NCI-H446 treated with DMSO at 0.1 percent for 48 hours (cell line): ENCODE measurements around the gene GMDS.
"Not testable (repeated sequence)": the region's sequence is repeated elsewhere in the genome, so short reads cannot be mapped to it uniquely, and the experiment has no call there.

Experiments
- DNase-seq: peaks from one replicate; lab custom pipeline; 2025; lab: John Stamatoyannopoulos, UW

The GMDS gene

DNA sequence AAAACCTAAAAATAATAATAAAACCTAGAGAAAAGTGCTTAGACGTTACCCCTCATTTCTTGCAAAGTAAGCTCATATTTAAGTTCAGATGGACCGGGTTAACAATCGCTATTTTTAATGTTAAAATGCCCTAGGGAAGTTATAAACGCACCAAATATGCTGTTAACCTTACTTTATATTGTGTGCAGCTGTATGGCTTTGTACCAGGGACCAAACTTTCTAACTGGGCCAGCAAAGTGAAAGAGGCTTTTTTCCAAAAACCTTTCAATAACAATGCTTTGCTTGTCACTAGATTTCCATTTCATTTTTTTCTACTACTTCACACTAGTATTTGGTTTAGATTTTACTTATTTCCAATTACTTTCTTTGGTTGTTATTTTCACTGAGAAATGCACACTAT is 387.2 kb downstream of the GMDS start:
- no peak for DNase-seq

DNA sequence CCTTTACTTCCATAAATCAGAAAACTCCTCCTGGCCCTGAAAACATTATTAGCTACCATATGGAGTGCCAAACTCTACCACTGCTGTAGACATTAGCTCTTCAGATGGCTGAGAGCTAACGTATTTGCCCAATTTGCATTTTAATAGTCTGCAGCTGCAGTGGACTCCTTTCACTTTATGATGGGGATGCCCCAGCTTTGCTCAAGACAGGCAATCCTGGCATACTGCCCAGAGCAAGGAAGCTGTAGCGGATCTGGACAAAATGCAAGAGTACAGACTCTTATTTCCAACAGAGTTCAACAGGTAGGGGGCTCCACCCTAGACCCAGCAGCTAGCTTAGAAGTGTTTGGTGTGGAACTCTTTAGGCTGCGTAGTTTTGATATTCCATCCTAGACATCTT is 389.0 kb downstream of the GMDS start:
- no peak for DNase-seq

DNA sequence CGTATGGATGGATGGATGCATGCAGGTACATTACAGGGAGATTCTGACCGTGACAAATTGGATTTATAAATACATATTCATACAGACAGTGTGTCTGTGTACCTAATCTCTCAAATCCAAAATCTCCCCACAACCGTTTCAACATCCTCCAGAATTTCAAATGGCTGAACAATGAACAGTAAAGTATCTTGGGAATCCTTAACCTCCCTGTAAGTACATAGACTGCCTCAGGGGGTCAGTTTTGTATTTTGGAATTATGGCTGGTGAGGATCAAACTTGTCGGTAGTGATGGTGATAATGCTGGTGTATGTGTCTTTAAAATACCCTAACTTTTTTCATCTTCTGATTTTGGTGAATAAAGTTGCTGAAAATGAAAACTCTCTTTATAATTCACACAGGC is 389.5 kb downstream of the GMDS start:
- DNase-seq = no peak

DNA sequence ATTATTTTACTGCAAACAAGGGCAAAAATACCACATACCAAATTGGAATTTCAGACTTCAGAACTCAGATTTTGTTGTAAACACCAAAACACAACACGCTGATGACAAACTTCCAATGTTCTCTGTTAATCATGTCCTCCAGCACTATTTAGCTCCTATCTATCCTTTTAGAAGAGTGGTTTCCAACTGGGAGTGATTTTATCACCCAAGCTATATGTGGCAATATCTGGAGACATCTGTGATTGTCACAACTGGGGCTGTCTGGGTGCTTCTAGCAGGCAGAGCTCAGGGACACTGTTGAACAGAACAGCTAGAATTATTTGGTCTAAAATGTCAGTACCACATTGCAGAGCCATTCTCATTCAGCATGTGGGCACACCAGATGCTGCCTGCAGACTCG is 391.1 kb downstream of the GMDS start:
- DNase-seq = no peak

DNA sequence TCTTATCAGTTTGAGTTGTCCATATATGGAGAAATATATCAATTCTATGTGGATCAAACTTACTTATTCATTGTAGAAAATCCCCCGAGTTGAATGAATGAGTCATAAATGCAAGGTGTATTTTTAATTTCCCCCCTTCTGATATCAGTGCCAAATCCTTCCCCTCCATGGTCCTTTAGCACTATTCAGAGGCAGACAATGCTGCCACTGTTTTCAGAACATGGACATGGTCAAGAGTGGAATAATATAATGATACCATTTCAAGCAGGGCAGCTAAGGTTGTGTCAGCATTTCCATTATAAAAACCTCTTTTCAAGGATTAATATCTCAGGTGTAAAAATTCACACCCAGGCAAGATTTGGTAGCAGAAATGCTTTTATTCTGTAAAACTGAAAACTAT is 391.6 kb downstream of the GMDS start:
- DNase-seq = no peak

DNA sequence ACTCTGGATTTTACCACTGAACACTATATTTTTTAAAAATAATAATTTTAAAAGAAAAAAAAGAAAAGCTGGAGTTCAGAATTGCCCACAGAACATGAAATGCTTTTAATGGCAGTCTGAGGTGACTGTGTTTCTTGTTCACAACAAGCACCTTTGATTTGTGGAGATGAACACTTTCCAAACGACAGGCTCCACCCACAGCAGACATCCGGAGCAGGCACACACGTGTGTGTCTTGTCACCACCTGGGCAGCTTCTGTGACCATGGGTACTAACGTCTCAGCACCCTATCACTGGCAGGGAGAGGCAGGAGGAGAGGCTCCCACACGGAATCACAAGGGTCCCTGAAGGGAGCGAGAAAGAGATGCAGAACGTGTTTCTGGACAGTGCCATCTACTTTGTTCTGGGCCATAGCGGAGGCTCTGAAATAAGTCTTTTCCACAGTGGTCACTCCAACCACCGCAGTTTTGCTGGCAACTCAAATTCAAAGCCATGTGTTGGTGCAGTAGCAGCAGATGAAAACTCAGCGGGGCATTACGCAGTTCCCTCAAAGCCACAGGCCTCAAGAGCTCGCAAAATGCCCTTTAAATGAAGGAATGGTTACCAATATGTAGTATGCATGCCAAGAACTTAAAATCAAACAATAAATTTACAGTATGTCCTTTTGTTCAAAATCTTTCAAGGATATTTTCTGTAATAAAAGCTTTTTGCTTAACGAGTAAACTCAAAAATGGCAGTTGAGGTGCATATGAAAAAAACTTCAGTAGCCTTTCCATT is 393.5 kb downstream of the GMDS start:
- DNase-seq = no peak

DNA sequence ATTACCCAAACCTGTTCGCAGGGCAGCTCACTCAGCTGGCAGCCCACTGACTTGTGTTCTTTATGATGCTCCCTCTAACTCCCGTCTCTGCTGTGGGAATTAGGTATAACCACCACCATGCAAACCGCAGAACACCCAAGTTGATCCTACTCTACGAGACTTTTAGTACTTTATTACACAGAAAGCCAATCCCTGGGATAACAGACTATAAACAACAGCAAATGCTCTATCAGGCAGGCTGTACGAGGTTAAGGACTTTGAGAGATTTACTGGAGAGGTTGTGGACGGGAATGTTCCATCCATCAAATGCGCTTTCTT is 394.6 kb downstream of the GMDS start:
- no peak for DNase-seq

DNA sequence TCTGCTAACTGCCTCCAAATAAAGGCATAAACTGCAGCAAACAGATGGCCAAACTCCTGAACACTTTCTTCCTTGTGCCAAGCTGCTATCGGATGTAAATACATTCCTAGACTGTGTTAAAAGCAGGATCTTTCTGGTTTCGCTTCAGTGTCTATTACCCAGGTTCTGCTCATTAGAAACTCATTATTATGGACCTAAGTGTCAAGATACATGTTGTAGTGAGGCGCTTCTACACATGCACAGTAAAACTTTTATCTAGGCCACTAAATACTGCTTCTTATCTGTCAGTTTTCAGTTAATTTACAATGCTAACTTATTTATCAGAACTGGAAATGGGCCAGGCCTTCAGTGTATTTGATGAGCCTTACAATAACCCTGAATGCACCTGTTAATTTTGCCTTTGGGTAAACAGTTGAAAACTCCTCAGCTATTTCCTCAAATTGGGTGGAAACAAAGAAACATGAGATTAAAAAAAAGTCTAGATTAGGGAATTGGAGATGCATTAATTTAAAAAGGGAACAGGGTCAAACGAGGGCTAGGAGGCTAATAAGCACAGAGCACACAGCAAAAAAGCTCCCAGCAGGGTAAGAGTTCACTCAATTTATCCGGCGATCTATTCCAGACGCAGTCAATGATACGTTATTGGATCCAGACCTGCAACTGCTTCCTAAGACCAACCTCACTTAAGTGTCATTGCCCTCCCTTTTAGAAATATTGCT is 395.1 kb downstream of the GMDS start:
- peak; percentile 9 for DNase-seq

DNA sequence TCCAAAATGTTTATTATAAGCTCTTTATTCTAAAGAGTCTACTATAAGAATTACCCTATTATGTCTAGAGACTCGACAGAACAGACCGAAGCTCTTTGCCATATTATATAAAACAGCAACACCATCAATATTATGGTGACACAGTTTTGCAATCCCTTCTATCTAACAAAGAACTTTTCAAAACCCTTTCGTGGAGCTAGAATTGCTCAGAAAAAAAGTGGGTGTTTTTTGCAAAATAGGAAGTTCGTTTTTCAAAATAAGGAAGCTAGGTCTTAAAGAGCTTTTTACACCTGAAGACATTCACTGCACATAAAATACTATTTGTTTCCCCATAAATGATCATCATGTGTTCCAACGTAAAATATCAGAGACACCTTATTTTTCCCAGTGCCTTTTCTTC is 395.7 kb downstream of the GMDS start:
- no peak for DNase-seq

DNA sequence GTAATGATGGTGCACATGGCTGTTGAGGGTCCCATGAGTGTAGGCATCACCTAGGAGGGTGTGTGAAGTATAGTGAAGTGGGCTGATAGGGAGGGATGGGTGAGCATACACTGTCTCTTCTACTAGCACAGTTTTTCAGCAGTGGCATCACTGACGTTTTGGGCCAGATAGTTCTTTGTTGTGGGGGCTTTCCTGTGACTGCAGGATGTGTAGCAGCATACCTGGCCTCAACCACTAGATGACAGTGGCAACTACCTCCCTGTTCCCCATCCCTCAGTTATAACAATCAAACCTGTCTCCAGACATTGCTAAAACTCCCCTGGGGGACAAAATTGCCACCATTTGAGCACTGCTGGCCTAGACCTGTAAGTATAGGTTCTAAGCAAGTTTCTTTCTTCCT is 396.7 kb downstream of the GMDS start:
- DNase-seq = no peak

DNA sequence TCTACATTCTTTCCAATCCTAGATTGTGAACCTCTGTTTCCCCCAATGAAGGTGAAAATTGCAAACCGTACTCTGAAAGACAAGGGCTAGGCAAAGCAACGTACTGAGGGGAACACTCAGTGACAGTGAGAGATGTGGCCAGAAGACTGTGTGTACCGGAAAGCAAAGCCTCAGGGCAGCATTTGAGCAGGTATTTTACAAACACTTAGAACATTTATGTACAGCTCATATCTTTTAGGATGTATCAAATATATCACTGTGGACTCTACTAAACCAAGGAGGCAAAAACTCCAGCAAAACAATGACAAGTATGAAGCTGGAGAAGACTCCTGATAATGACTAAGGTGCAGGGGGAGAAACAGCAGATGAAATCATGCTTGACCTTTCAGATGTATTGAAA is 398.8 kb downstream of the GMDS start:
- no peak for DNase-seq

DNA sequence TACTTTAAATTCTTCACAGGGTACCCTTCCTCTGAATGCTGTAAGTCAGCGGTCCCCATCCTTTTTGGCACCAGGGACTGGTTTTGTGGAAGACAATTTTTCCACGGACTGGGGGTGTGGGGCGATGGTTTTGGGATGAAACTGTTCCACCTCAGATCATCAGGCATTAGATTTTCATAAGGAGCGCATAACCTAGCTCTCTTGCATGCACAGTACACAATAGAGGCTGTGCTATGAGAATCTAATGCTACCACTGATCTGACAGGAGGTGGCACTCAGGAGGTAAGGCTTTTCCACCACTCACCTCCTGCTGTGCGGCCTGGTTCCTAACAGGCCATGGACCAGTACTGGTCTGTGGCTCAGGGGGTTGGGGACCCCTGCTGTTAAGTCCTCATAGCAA is 399.9 kb downstream of the GMDS start:
- DNase-seq = not testable (repeated sequence)

DNA sequence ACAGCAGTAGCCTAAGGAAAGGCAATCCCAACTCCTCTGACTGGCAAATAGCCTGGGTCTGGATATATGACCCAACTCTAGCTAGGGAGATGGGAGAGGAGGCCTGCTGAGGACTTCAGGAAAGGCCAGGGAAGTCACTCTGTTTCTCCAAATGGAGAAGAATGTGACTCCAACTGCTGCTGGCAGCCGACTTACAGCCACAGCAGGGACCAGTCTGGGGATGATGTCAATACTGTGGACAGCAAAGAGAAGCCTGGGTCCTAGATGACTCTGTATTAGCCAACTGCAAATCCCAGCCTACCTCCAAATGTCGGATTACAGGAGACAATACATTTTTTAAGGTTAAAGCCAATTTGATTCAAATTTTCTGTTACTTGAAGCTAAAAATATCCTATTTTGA is 403.1 kb downstream of the GMDS start:
- DNase-seq = no peak

DNA sequence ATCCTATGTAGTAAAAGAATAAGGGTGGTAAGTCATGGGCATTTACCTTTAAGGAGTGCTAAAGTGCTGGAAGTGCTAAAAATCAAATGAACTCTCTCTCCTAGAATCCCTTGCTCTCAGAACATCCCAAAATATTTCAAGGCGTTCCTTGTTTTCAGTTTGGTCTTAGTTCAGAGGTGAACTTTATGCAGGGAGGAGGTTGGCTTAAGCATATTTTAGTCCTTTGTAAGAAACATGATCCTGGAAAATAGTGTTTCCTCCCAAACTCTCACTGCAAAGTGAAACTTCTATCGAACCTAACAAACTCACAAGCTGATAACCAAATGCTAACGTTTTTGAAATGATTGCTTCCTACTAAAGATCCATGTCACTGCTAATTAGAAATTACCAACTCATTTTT is 404.3 kb downstream of the GMDS start:
- DNase-seq = no peak

DNA sequence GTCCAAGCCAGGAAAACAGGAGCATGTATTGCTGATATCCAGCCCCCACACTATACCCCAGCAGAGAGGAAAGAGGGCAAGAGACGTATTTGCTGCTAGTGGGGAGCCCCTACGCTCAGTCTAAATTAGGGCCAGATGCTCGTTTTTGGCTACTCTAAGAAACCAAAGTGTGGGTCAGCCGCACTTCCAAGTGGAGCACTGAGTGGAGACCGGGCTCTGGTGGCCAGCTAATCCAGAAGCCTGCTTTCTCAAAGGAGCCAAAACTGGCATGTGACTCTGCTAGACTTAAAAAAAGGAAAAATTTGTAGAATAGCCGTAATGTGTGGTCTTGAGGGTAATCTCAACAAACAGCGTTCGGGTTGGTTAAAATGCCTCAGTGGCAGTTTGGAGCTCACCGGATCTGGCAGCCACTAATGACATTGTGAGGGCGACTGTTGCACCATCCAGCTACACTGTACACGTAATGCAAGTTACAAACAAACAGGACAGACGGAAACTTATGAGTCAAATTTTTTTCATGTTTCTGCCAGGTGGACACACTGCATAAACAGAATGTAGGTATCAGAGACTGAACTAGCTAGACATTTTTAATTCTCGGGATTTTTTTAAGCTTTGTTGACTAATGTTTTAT is 404.8 kb downstream of the GMDS start:
- DNase-seq = no peak

DNA sequence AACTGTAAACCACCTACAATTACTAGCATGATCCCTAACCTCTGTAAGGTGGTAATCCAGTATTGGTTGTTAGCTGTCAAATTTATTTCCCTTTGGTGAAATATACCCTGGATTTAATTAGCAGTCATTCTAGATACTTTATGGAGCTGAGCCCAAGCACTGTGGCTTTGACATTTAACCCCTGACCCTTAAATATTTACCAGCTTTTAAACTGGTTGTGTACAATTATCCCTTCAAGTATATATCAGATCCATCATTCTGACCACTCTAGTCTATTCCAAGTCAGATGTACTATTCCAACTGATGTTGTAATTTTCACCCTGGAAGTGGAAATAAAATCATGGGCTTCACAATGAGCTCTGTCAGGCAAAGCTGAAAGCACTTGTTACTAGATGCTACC is 406.0 kb downstream of the GMDS start:
- no peak for DNase-seq

DNA sequence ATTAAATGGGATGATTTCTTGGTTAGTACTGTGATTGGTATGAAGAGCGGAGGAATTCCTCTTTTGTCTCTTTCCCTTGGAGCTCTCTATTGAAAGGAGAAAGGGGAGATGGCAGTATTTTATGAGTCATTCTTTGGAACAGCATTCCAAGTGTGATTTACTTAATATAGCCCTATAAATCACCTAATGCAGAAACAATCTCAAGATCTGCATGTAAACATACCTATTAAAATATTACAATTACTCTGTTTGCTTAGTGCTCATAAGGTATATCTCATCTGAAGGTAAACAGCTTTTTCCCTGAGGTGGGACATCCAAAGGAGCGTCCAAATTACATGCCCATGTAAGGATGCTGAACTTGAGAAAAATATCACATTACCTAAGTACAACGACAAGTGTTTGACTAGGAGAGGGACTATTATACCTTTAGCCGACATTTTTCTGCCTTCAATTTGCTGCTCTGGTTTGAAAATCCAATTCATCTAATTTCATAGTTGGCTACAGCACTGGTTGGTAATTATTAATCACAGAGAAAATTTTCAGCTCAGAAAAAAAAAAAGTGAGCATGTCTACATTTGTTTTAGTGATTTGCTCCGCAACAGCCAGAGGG is 406.7 kb downstream of the GMDS start:
- DNase-seq = no peak

DNA sequence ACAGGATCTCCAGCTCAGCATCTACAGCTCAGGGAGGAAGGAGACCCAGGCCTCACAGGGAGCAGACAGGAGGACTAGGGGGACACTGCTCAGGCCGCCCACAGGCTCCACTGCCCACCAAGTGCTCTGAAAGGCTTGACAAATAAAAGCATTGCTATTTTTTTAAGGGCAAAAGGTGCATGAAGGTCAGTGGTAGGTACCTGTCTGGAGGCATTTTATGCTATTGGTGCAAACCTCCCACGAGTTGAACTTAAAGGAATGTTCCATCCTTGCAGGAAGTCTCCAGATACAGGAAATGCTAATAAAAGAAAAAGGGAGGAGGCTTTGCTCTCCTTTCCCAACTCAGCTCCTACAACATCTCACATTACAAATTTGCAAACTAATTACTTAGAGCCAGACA is 407.6 kb downstream of the GMDS start:
- no peak for DNase-seq

DNA sequence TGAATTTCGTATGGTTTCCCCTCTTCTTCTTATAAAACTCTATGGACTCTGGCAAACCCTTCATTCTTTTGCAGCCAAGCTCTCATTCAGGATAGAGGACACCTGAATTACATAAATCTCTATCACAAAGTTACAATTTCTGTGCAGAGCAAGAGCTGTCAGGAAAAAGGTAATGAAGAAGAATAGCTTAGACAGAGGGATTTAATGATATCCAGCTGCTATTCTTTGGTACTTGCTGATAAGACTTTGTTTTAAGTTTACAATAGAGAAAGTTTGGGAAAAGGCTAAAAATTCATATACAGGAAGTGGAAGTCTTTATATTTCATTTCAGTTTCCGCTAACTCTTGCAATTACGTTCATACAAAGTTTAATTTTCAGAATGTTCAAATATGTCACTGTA is 408.7 kb downstream of the GMDS start:
- DNase-seq = no peak

DNA sequence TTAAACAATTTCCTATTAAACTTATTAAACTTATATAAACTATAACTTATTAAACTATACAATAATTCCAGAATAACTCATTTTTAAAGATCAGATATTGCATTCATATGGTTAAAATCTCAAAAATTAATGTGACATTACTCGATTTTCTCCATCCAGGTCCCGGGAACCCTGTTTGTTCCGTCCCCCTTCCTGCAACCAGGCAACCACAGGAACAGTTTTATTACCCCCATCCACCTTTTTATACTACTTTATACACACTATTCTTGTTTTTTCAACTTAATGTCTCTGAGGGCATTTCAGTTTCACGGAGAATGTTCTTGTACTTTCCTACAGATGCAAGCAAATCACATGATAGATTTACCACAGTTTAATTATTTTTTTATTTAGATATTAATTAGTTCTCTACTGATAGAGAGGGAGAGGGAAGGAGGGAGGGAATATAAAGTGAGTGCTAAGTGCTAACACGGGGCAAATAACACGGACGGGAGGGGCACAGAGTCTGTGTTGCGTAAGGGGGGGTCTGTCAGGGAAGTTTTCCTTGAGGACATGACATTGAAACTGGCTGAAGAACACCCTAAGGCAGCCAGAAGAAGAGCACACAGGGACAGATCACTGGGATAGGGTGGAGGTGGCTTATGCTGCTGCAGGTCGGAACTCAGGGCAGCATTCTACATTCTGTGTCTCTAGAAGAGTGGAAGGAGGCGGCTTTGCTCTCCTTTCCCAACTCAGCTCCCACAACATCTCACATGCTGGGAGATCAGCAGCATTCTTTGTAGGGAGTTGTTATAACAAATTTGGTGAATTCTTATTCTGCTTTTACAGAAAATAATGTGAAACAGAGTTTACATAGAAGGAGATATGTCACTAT is 410.5 kb downstream of the GMDS start:
- DNase-seq = no peak

DNA sequence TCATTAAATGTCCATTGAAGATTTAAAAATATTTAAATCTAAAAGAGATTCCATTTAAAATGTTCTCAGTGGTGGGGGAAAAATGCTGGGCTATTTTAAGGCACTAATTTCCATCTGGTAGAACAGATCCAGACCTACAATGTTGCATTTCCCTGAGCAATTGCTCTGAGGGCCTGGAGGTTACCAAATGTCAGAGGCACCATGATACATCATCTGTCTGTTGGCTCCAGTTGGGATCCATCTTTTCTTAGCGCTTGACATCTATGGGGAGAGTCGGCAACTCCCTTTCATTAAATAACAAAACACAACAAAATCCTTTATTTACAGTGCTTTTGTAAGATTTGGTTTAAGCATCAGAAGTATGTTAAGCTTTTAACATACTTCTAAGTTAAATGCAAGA is 411.2 kb downstream of the GMDS start:
- DNase-seq = no peak
